ENCODE results near the gene B4GALT5.

Gene B4GALT5

DNA sequence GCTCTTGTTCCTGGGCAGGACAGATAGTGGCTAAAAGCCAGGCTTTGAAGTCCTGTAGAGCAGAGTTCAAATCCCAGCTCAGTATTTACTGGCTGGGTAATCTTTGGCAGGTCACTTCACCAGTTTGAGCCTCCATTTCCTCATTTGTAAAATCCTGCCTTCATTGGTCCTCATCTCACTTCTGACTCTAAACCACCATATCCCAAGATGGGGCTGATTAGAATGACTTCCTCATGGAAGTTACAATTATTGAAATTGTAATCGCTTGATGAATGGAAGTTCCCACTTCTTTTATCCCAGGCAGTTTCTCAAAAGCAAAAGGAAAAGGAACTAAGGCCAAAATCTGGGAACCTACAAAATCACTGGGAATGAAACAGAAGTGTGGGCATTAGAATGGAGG lies 35.9 kb upstream of the B4GALT5 start:
- Histone ChIP-seq H2AFZ (ENCODE audit: low read length) (no peak overlapping the region), H3K36me3 (ENCODE audit: insufficient read depth, low read length) (no peaks in the 10 kb centered on the region), H3K9ac (ENCODE audit: low read depth, low read length, poor library complexity, severe bottlenecking) (no peak overlapping the region), H3K79me2 (ENCODE audit: insufficient read depth, low read length) (no peaks in the 10 kb centered on the region), H3K4me1 (ENCODE audit: insufficient read depth, low read length, poor library complexity, severe bottlenecking) (peaks cover 5% of the 10 kb centered on the region), H3K9me2 (replicated peaks; ENCODE audit: low read depth, low read length) (no peaks in the 10 kb centered on the region), H4K20me1 (ENCODE audit: insufficient read depth, low read length, poor library complexity, severe bottlenecking) (no peaks in the 10 kb centered on the region), H3F3A (ENCODE audit: low read depth) (no peaks in the 10 kb centered on the region), H3K4me2 (ENCODE audit: low read depth, low read length, poor library complexity, severe bottlenecking) (no peak overlapping the region), H3K4me3 (ENCODE audit: low read length, poor library complexity, severe bottlenecking) (no peak overlapping the region), H3K27me3 (ENCODE audit: insufficient read depth, low read length, poor library complexity, severe bottlenecking) (no peaks in the 10 kb centered on the region), H3K9me3 (ENCODE audit: insufficient read depth, low read depth, low read length) (no peaks in the 10 kb centered on the region)
- TF ChIP-seq EZH2phosphoT487 (IDR thresholded peaks at IDR 0.05; ENCODE audit: borderline replicate concordance): no peak
- no peak for TF ChIP-seq CTCF (conservative IDR thresholded peaks at IDR 0.05; ENCODE audit: low read length)

- H3K36me3 ChIP-seq (ENCODE audit: insufficient read depth, low read length): no peaks in the 10 kb centered on the region
- H3K9me3 ChIP-seq (ENCODE audit: insufficient read depth, low read depth, low read length): no peaks in the 10 kb centered on the region
- no peaks in the 10 kb centered on the region for H3K79me2 ChIP-seq (ENCODE audit: insufficient read depth, low read length)
- H3F3A ChIP-seq (ENCODE audit: low read depth): no peaks in the 10 kb centered on the region
- H3K4me3 ChIP-seq (ENCODE audit: low read length, poor library complexity, severe bottlenecking): no peak overlapping the region
- H3K4me2 ChIP-seq (ENCODE audit: low read depth, low read length, poor library complexity, severe bottlenecking): no peak overlapping the region
- TF ChIP-seq CTCF (conservative IDR thresholded peaks at IDR 0.05; ENCODE audit: low read length) (no peak), EZH2phosphoT487 (IDR thresholded peaks at IDR 0.05; ENCODE audit: borderline replicate concordance) (no peak)
- H3K27me3 ChIP-seq (ENCODE audit: insufficient read depth, low read length, poor library complexity, severe bottlenecking): no peaks in the 10 kb centered on the region
- H2AFZ ChIP-seq (ENCODE audit: low read length): no peak overlapping the region
- H3K9ac ChIP-seq (ENCODE audit: low read depth, low read length, poor library complexity, severe bottlenecking): no peak overlapping the region
- H3K4me1 ChIP-seq (ENCODE audit: insufficient read depth, low read length, poor library complexity, severe bottlenecking): peaks cover 5% of the 10 kb centered on the region
- H3K9me2 ChIP-seq (replicated peaks; ENCODE audit: low read depth, low read length): no peaks in the 10 kb centered on the region
- H4K20me1 ChIP-seq (ENCODE audit: insufficient read depth, low read length, poor library complexity, severe bottlenecking): no peaks in the 10 kb centered on the region
These were observed 34.8 kb upstream of the B4GALT5 start for GRCh38 chr20:49748525-49748838.

GRCh38 chr20:49747707-49748524 lies 34.2 kb upstream of the B4GALT5 start:
- no peak overlapping the region for H3K9ac ChIP-seq (ENCODE audit: low read depth, low read length, poor library complexity, severe bottlenecking)
- H3F3A ChIP-seq (ENCODE audit: low read depth): no peaks in the 10 kb centered on the region

More at GRCh38 chr20:49747707-49748524, 34.2 kb upstream of the B4GALT5 start:
- H3K79me2 ChIP-seq (ENCODE audit: insufficient read depth, low read length): no peaks in the 10 kb centered on the region
- H4K20me1 ChIP-seq (ENCODE audit: insufficient read depth, low read length, poor library complexity, severe bottlenecking): no peaks in the 10 kb centered on the region
- no peaks in the 10 kb centered on the region for H3K27me3 ChIP-seq (ENCODE audit: insufficient read depth, low read length, poor library complexity, severe bottlenecking)
- no peaks in the 10 kb centered on the region for H3K9me3 ChIP-seq (ENCODE audit: insufficient read depth, low read depth, low read length)
- H2AFZ ChIP-seq (ENCODE audit: low read length): no peak overlapping the region
- H3K9me2 ChIP-seq (replicated peaks; ENCODE audit: low read depth, low read length): no peaks in the 10 kb centered on the region
- H3K4me1 ChIP-seq (ENCODE audit: insufficient read depth, low read length, poor library complexity, severe bottlenecking): peaks cover 5% of the 10 kb centered on the region
- H3K4me3 ChIP-seq (ENCODE audit: low read length, poor library complexity, severe bottlenecking): no peak overlapping the region
- no peaks in the 10 kb centered on the region for H3K36me3 ChIP-seq (ENCODE audit: insufficient read depth, low read length)
- no peak overlapping the region for H3K4me2 ChIP-seq (ENCODE audit: low read depth, low read length, poor library complexity, severe bottlenecking)
- TF ChIP-seq EZH2phosphoT487 (IDR thresholded peaks at IDR 0.05; ENCODE audit: borderline replicate concordance) (no peak), CTCF (conservative IDR thresholded peaks at IDR 0.05; ENCODE audit: low read length) (no peak)

Data from Loucy (cell line).